MM.1S (cell line): ENCODE data around the gene FOXJ3.

ENCODE experiments used
- DNase-seq: peaks from one replicate; pipeline ENCODE4 v3.0.0-alpha.2; 2015
- H2AFZ ChIP-seq: fragments of 300-600 bp; sonication (generic); 2 replicates; pipeline ENCODE4 v1.6.0; 2016; ENCODE audit warnings: antibody characterized with exemption, low read length
- H3F3A ChIP-seq: fragments of 300-600 bp; sonication (generic); 2 replicates; pipeline ENCODE4 v1.6.1; 2016; ENCODE audit warnings: mild to moderate bottlenecking, antibody characterized with exemption, low read length, moderate library complexity, mixed read lengths; ENCODE audit not compliant: insufficient read depth
- H3K27ac ChIP-seq: fragments of 300-600 bp; sonication (generic); 2 replicates; pipeline ENCODE4 v1.5.1; 2016; ENCODE audit warnings: mild to moderate bottlenecking, low read length
- H3K27me3 ChIP-seq: fragments of 300-600 bp; sonication (generic); replicated peaks from 2 replicates; pipeline ENCODE4 v1.6.0; 2016; ENCODE audit warnings: low read length; ENCODE audit not compliant: insufficient read depth
- H3K36me3 ChIP-seq: fragments of 300-600 bp; sonication (generic); replicated peaks from 2 replicates; pipeline ENCODE4 v1.6.1; 2016; ENCODE audit warnings: mild to moderate bottlenecking, low read length, mixed read lengths; ENCODE audit not compliant: insufficient read depth
- H3K4me1 ChIP-seq: fragments of 300-600 bp; sonication (generic); 2 replicates; pipeline ENCODE4 v1.6.1; 2016; ENCODE audit warnings: low read length, mixed read lengths
- H3K4me2 ChIP-seq: fragments of 300-600 bp; sonication (generic); 2 replicates; pipeline ENCODE4 v1.6.0; 2016; ENCODE audit warnings: low read depth, low read length
- H3K4me3 ChIP-seq: fragments of 300-600 bp; sonication (generic); 2 replicates; pipeline ENCODE4 v1.5.1; 2016; ENCODE audit warnings: low read length, mixed read lengths
- H3K79me2 ChIP-seq: fragments of 300-600 bp; sonication (generic); 2 replicates; pipeline ENCODE4 v1.6.1; 2016; ENCODE audit warnings: mixed run types, low read length, mixed read lengths
- H3K9ac ChIP-seq: fragments of 300-600 bp; sonication (generic); 2 replicates; pipeline ENCODE4 v1.6.1; 2016; ENCODE audit warnings: low read length, mixed read lengths
- H3K9me2 ChIP-seq: fragments of 300-600 bp; sonication (generic); replicated peaks from 2 replicates; pipeline ENCODE4 v1.6.1; 2016; ENCODE audit warnings: mild to moderate bottlenecking, low read length, mixed read lengths; ENCODE audit not compliant: insufficient read depth
- H3K9me3 ChIP-seq: fragments of 300-600 bp; sonication (generic); replicated peaks from 2 replicates; pipeline ENCODE4 v1.6.1; 2016; ENCODE audit warnings: mild to moderate bottlenecking, low read length, mixed read lengths; ENCODE audit not compliant: insufficient read depth
- H4K20me1 ChIP-seq: fragments of 300-600 bp; sonication (generic); 2 replicates; pipeline ENCODE4 v1.6.1; 2016; ENCODE audit warnings: mild to moderate bottlenecking, low read length, moderate library complexity, mixed read lengths; ENCODE audit not compliant: insufficient read depth
- EZH2 ChIP-seq: fragments of 300-600 bp; sonication (generic); optimal IDR thresholded peaks from 2 replicates; pipeline ENCODE3; 2017; ENCODE audit warnings: low read depth, mild to moderate bottlenecking, antibody characterized with exemption, low read length, mixed read lengths
- EZH2phosphoT487 ChIP-seq: fragments of 300-600 bp; sonication (generic); IDR thresholded peaks from 2 replicates; pipeline ENCODE4 v1.6.1; 2018; ENCODE audit warnings: antibody characterized with exemption, low read length
- TF ChIP-seq, protein P1 (sequence below): fragments of 300-600 bp; sonication (generic); IDR thresholded peaks from 2 replicates; pipeline ENCODE4 v1.5.1; 2016; ENCODE audit warnings: antibody characterized with exemption, low read length, mixed read lengths

The FOXJ3 gene

DNA sequence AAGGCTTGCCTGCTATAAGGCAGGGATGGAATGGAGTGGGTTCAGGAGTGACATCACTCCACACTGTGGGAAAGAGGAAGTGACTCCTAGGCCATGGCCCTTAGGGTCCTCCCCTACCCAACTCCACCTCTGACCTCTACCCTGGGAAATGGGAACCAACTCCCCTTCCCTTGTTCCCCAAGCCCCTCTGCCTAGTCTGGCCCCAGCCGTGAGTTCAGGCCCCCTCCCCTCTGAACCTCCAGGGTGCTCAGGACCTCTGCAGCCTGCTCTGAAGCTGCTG, 166.7 kb downstream of the FOXJ3 start:
- Histone ChIP-seq H3K4me1 (no peaks in the 10 kb centered on the region), H2AFZ (no peak overlapping the region), H3K27ac (no peak overlapping the region), H4K20me1 (no peaks in the 10 kb centered on the region), H3K79me2 (no peaks in the 10 kb centered on the region), H3K27me3 (no peaks in the 10 kb centered on the region), H3K9ac (no peak overlapping the region), H3K4me3 (no peak overlapping the region), H3K9me2 (no peaks in the 10 kb centered on the region), H3K4me2 (no peak overlapping the region), H3K36me3 (no peaks in the 10 kb centered on the region), H3F3A (no peaks in the 10 kb centered on the region), H3K9me3 (no peaks in the 10 kb centered on the region)
- TF ChIP-seq EZH2 (no peak), EZH2phosphoT487 (no peak)
- TF ChIP-seq, protein P1, sequence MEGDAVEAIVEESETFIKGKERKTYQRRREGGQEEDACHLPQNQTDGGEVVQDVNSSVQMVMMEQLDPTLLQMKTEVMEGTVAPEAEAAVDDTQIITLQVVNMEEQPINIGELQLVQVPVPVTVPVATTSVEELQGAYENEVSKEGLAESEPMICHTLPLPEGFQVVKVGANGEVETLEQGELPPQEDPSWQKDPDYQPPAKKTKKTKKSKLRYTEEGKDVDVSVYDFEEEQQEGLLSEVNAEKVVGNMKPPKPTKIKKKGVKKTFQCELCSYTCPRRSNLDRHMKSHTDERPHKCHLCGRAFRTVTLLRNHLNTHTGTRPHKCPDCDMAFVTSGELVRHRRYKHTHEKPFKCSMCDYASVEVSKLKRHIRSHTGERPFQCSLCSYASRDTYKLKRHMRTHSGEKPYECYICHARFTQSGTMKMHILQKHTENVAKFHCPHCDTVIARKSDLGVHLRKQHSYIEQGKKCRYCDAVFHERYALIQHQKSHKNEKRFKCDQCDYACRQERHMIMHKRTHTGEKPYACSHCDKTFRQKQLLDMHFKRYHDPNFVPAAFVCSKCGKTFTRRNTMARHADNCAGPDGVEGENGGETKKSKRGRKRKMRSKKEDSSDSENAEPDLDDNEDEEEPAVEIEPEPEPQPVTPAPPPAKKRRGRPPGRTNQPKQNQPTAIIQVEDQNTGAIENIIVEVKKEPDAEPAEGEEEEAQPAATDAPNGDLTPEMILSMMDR: no peak
- DNase-seq: no peak

DNA sequence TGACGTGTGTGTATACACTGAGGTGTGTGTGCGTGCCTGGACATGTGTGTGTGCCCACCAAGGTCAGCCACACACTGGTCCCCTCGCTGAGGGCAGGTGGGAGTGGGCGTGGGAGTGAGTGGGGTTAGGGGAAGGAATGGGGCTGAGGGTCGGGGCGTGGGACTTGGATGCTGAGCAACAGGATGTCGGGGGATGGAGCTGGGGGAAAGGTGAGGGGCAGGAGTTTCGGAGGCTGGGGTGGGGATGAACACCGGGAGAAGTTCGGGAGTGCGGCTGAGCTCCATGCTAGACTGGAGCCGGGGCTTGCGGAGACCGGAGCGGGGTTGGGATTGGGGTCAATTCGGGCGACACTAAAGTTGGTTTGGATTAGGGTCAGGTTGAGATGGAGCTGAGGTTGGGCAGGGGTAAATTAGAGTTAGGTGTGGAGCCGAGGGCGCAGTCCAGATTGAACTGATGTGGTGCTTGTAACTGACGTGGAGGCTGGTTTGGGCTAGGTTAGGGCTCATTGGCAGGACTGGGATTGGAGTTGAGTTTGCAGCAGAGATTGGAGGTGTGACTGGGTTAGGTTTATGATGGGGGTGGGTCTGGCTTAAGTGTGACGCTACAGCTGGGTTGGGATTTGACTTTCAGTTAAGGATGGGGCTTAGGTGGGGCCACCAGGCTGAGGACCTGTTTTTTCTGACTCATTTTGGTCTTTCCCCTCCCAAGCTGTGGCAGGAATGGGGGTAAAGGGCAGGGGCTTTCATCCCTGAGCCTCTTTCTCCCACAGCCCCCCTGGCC, 167.2 kb downstream of the FOXJ3 start:
- no peak for DNase-seq
- no peaks in the 10 kb centered on the region for H3K9me2 ChIP-seq
- no peaks in the 10 kb centered on the region for H3K36me3 ChIP-seq
- no peaks in the 10 kb centered on the region for H3F3A ChIP-seq
- H3K9ac ChIP-seq: no peak overlapping the region
- TF ChIP-seq, protein P1: no peak
- no peak for TF ChIP-seq EZH2phosphoT487
- no peak for TF ChIP-seq EZH2
- no peaks in the 10 kb centered on the region for H3K27me3 ChIP-seq
- H3K4me3 ChIP-seq: no peak overlapping the region
- H3K27ac ChIP-seq: no peak overlapping the region
- no peaks in the 10 kb centered on the region for H3K9me3 ChIP-seq
- H4K20me1 ChIP-seq: no peaks in the 10 kb centered on the region
- no peaks in the 10 kb centered on the region for H3K79me2 ChIP-seq
- H3K4me2 ChIP-seq: no peak overlapping the region
- H2AFZ ChIP-seq: no peak overlapping the region
- H3K4me1 ChIP-seq: no peaks in the 10 kb centered on the region

DNA sequence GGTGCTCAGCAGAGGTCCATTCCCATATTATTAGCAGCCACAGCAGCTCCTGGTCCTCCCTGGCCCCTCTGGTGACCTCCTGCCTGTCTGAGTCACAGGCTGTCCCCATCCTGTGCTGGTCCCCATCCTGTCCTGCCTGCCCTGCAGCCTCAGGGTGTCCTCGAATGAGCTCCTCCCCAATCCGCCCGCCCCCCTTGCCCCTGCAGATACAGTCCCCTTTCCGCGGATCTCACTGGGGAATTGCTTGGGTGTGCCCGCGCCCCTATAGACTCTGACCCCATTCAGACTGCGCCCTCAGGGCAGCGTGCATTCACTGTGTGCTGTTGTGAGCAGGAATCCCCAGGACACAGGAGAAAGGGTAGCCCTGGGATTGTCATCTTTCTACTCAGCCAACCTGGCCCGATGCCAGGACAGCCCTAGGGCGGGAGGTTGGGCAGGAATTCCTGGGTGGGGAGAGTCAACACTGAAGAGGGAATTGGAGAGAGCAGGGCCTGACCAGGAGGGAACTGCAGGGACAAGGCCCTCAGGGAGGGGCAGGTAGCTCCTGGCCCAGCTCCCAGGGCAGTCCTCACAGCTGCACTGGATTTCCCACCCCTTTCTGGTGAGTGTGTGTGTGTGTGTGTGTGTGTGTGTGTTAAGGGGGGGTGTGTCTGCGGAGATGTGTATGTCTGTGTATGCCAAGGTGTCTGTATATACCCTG, 169.4 kb downstream of the FOXJ3 start:
- no peaks in the 10 kb centered on the region for H3K9me3 ChIP-seq
- H3K27me3 ChIP-seq: no peaks in the 10 kb centered on the region
- TF ChIP-seq, protein P1: no peak
- TF ChIP-seq EZH2phosphoT487 (no peak), EZH2 (no peak)
- no peak overlapping the region for H2AFZ ChIP-seq
- H3K9ac ChIP-seq: no peak overlapping the region
- H3K9me2 ChIP-seq: no peaks in the 10 kb centered on the region
- no peak overlapping the region for H3K4me2 ChIP-seq
- no peaks in the 10 kb centered on the region for H3K36me3 ChIP-seq
- H3K79me2 ChIP-seq: no peaks in the 10 kb centered on the region
- no peak overlapping the region for H3K27ac ChIP-seq
- H3K4me1 ChIP-seq: no peaks in the 10 kb centered on the region
- DNase-seq: no peak
- H3K4me3 ChIP-seq: no peak overlapping the region
- H4K20me1 ChIP-seq: no peaks in the 10 kb centered on the region
- H3F3A ChIP-seq: no peaks in the 10 kb centered on the region
